Cardiac fibroblast (primary cell): Measurements from ENCODE around the gene TRIM67.
A peak's percentile ranks its signal among the peaks of the same experiment; 100 is the strongest.
"Not testable (repeated sequence)": the region's sequence is repeated elsewhere in the genome, so short reads cannot be mapped to it uniquely, and the experiment has no call there.

Experiments
- DNase-seq, 2 donors: peaks; one replicate each; pipeline versions ENCODE4 v3.0.0 to v3.0.0-alpha.2; 2010; ENCODE audit warnings: low read depth in 2 of 2
- H3K4me3 ChIP-seq, 2 donors: replicated peaks in 1 of 2; 1 replicate in 1 of 2; 2 replicates in 1 of 2; pipeline ENCODE4 v1.5.1; 2011; ENCODE audit warnings: low read depth in 2 of 2, low read length in 2 of 2, mild to moderate bottlenecking in 2 of 2, moderate library complexity in 1 of 2
- TF ChIP-seq, protein P1 (sequence below): IDR thresholded peaks from one replicate; pipeline ENCODE4 v1.5.1; 2011; ENCODE audit warnings: low read depth, mild to moderate bottlenecking, low read length, inconsistent platforms

Gene TRIM67

GRCh38 chr1:231209531-231209930 lies 47.7 kb downstream of the TRIM67 start:
- H3K4me3 ChIP-seq: no peak overlapping the region
- no peak for DNase-seq
- TF ChIP-seq, protein P1, sequence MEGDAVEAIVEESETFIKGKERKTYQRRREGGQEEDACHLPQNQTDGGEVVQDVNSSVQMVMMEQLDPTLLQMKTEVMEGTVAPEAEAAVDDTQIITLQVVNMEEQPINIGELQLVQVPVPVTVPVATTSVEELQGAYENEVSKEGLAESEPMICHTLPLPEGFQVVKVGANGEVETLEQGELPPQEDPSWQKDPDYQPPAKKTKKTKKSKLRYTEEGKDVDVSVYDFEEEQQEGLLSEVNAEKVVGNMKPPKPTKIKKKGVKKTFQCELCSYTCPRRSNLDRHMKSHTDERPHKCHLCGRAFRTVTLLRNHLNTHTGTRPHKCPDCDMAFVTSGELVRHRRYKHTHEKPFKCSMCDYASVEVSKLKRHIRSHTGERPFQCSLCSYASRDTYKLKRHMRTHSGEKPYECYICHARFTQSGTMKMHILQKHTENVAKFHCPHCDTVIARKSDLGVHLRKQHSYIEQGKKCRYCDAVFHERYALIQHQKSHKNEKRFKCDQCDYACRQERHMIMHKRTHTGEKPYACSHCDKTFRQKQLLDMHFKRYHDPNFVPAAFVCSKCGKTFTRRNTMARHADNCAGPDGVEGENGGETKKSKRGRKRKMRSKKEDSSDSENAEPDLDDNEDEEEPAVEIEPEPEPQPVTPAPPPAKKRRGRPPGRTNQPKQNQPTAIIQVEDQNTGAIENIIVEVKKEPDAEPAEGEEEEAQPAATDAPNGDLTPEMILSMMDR: no peak

GRCh38 chr1:231210126-231210525 lies 48.3 kb downstream of the TRIM67 start:
- TF ChIP-seq, protein P1: no peak
- no peak for DNase-seq

DNA sequence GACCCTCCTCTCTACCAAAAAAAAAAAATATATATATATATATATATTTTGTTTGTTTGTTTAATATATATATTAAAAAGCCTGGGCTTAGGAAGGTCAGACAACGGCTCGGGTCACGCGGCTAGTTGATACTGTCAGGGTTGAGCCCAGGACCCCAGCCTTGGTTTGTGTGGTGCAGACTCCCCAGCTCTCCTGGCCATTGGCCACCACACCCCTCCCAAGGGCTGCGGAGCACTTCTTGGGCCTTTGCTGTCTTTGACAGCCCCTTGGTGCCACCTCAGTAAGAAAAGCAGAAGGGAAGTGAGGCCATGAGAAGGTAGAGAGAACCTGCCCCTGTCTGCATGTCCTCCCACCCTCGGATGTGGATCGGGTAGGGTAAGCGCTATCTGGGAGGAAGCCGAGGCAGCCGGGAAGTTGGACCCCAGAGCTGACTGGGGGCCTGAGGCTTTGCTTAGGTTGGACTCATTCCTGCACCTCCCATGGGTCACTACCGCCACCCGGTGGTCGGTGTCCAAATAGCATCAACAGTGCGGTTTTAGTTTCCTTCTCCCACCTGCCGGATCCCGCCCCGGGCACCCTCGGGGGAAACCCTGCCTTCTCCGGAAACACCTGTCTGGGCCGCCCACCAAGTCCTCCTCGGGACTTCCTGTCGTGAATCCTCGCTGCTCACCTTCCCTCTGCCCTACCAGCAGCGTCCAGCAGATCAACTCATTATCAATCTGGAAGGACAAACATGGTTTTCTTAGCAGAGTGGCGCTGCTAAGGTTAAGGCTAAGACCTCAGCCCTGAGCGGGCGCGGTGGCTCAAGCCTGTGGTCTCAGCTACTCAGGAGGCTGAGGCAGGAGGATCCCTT lies 49.4 kb downstream of the TRIM67 start:
- TF ChIP-seq, protein P1: peak; percentile 90
- peak; percentile 66 to 67 for DNase-seq

More at GRCh38 chr1:231210126-231210525, 48.3 kb downstream of the TRIM67 start:
- H3K4me3 ChIP-seq: no peak overlapping the region

GRCh38 chr1:231212301-231212700 lies 50.4 kb downstream of the TRIM67 start:
- not testable (repeated sequence) for H3K4me3 ChIP-seq, DNase-seq

More for the DNA sequence above, 49.4 kb downstream of the TRIM67 start:
- peak overlapping the region; percentile 45 to 47 for H3K4me3 ChIP-seq

GRCh38 chr1:231213831-231214573 lies 52.1 kb downstream of the TRIM67 start:
- no peak overlapping the region for H3K4me3 ChIP-seq
- no peak for DNase-seq
- TF ChIP-seq, protein P1: no peak

GRCh38 chr1:231214918-231215680 lies 53.2 kb downstream of the TRIM67 start:
- no peak for DNase-seq
- TF ChIP-seq, protein P1: no peak
- H3K4me3 ChIP-seq: no peak overlapping the region
